Measurements from ENCODE around the gene AMOTL2. TPM values are rescaled to one million over a fixed set of nuclear protein-coding genes. Genes with fewer than 3 reads are reported as not detected.

Gene AMOTL2
- total RNA-seq, 1 experiment from 2014 or later, result 30.9 TPM

DNA sequence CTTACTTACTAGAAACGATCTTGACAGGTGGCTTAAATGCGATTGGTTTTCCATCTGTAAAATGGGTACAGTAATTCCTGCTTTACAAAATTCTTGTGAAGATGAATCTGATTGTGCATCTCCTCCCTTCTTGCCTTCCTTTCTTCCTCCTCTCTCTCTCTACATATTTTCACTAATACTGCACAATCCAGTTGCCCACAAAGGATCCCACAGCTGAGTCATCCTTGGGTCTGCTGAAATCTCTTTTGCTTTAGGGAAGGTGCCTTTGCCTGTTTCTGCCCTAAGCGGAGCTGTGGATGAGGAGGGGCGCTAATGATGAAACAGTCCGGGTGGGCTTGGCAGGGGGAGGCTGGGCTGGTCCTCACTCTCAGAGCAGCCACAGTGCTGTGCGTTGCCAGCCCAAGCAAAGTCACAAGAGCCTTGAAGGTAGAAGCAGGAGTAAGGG lies 46.1 kb downstream of the AMOTL2 start:
- H2BK12ac ChIP-seq (ENCODE audit: insufficient read length, low read depth, low read length), result peak overlapping the region; percentile 63
- no peaks in the 10 kb centered on the region for H3K79me2 ChIP-seq (ENCODE audit: insufficient read depth, low read length)
- no peak overlapping the region for H2BK120ac ChIP-seq (ENCODE audit: low read depth, low read length, poor library complexity, severe bottlenecking)
- H2BK5ac ChIP-seq (ENCODE audit: insufficient read length, low read length), result no peak overlapping the region
- H3K9me3 ChIP-seq (ENCODE audit: control insufficient read depth, low read depth, low read length), result no peaks in the 10 kb centered on the region
- no peaks in the 10 kb centered on the region for H3K23me2 ChIP-seq (ENCODE audit: insufficient read length, low read depth, low read length, poor library complexity, severe bottlenecking)
- H3K79me1 ChIP-seq (ENCODE audit: insufficient read depth, low read depth, low read length, poor library complexity, severe bottlenecking), result no peaks in the 10 kb centered on the region
- H3K36me3 Mint-ChIP-seq (ENCODE audit: insufficient read depth in 1 of 3, low read depth in 3 of 3), result no peaks in the 10 kb centered on the region; a peak in 1 of 7 replicates
- no peak overlapping the region for H3K4me3 Mint-ChIP-seq
- peaks cover 27% of the 10 kb centered on the region; the same call in 1 of the 2 replicates for H3K4me1 ChIP-seq (ENCODE audit: insufficient read depth, low read length)
- H3K4ac ChIP-seq (ENCODE audit: low read depth, low read length), result no peak overlapping the region
- H3K27ac ChIP-seq (ENCODE audit: insufficient read length, low read depth, low read length), result no peak overlapping the region
- H2BK15ac ChIP-seq (ENCODE audit: low read depth, low read length), result no peak overlapping the region
- H4K5ac ChIP-seq (ENCODE audit: insufficient read length, low read depth, low read length), result no peak overlapping the region
- no peak overlapping the region for H3K14ac ChIP-seq (ENCODE audit: insufficient read depth, low read length)
- no peak overlapping the region for H2AK5ac ChIP-seq (ENCODE audit: insufficient read length, low read length)
- H3K18ac ChIP-seq (ENCODE audit: insufficient read length, low read depth, low read length), result no peak overlapping the region
- no peaks in the 10 kb centered on the region for H3K27me3 ChIP-seq (ENCODE audit: insufficient read depth, low read length)
- H3K27me3 Mint-ChIP-seq (ENCODE audit: low read depth), result peaks cover 4% of the 10 kb centered on the region
- H4K8ac ChIP-seq (replicated peaks; ENCODE audit: insufficient read length, low read depth, low read length), result no peak overlapping the region
- no peak overlapping the region for H3K56ac ChIP-seq (ENCODE audit: insufficient read length, low read depth, low read length)
- no peaks in the 10 kb centered on the region for H4K20me1 ChIP-seq (ENCODE audit: control insufficient read depth, insufficient read depth, insufficient read length)
- H3K4me2 ChIP-seq (ENCODE audit: insufficient read depth, insufficient read length, low read length), result no peak overlapping the region
- peaks cover 58 to 63% of the 10 kb centered on the region in 2 experiments for H3K4me1 Mint-ChIP-seq
- H3K23ac ChIP-seq (ENCODE audit: insufficient read length, low read depth, low read length), result no peak overlapping the region
- no peak overlapping the region for H3K9ac ChIP-seq (ENCODE audit: extremely low read depth, insufficient read length, low read length)
- DNase-seq, result peak; percentile 32
- H4K91ac ChIP-seq (ENCODE audit: insufficient read length, low read depth, low read length), result no peak overlapping the region
- H2BK20ac ChIP-seq (ENCODE audit: low read depth, low read length, poor library complexity, severe bottlenecking), result no peak overlapping the region
- H3K9me3 Mint-ChIP-seq, result no peaks in the 10 kb centered on the region
- TF ChIP-seq, protein P1, sequence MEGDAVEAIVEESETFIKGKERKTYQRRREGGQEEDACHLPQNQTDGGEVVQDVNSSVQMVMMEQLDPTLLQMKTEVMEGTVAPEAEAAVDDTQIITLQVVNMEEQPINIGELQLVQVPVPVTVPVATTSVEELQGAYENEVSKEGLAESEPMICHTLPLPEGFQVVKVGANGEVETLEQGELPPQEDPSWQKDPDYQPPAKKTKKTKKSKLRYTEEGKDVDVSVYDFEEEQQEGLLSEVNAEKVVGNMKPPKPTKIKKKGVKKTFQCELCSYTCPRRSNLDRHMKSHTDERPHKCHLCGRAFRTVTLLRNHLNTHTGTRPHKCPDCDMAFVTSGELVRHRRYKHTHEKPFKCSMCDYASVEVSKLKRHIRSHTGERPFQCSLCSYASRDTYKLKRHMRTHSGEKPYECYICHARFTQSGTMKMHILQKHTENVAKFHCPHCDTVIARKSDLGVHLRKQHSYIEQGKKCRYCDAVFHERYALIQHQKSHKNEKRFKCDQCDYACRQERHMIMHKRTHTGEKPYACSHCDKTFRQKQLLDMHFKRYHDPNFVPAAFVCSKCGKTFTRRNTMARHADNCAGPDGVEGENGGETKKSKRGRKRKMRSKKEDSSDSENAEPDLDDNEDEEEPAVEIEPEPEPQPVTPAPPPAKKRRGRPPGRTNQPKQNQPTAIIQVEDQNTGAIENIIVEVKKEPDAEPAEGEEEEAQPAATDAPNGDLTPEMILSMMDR (conservative IDR thresholded peaks at IDR 0.05), result no peak
- no peak overlapping the region for H2AFZ ChIP-seq (ENCODE audit: low read length)
- WGBS (ENCODE audit: extremely low coverage, insufficient read length, low lambda C conversion rate), result no CpG with 5 or more reads among the region's 6 CpGs
- peak overlapping the region in 1 of 3 experiments; percentile 65; a peak in 1 of 7 replicates for H3K27ac Mint-ChIP-seq
- no peak overlapping the region for H3T11ph ChIP-seq (ENCODE audit: low read length)

Data from H9 (cell line).